Breast epithelium (tissue), 3 donors: ENCODE data around the gene GTF2B.

Experiments
- POLR2A ChIP-seq: fragments of 450-650 bp; IDR thresholded peaks from one replicate; pipeline ENCODE4 v1.6.1; 2016; ENCODE audit warnings: antibody characterized with exemption, mild to moderate bottlenecking, moderate library complexity
- TF ChIP-seq, protein P1 (sequence below), 3 donors: fragments of 450-650 bp; IDR thresholded peaks; one replicate each; pipeline ENCODE4 v1.5.1; 2016 to 2017; ENCODE audit warnings: antibody characterized with exemption in 3 of 3, mild to moderate bottlenecking in 3 of 3, moderate library complexity in 3 of 3

DNA sequence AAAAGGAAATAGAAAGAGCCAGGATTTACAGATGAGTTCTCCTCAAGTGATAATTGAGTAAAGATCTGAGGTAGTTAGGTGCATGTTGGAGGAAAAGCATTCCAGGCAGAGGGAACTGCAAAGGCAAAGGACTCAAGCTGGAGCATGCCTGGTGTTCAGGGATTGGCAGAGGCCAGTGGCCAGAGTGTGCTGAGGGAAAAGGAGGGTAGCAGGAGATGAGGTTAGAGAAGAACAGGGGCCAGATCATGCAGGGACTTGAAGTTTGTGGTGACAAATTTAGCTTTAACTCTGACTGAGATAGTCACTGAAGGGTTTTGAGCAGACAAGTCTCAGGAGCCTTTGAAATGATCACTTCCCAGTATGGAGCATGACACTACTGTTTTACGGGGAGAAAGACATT lies 19.0 kb upstream of the GTF2B start:
- TF ChIP-seq, protein P1, sequence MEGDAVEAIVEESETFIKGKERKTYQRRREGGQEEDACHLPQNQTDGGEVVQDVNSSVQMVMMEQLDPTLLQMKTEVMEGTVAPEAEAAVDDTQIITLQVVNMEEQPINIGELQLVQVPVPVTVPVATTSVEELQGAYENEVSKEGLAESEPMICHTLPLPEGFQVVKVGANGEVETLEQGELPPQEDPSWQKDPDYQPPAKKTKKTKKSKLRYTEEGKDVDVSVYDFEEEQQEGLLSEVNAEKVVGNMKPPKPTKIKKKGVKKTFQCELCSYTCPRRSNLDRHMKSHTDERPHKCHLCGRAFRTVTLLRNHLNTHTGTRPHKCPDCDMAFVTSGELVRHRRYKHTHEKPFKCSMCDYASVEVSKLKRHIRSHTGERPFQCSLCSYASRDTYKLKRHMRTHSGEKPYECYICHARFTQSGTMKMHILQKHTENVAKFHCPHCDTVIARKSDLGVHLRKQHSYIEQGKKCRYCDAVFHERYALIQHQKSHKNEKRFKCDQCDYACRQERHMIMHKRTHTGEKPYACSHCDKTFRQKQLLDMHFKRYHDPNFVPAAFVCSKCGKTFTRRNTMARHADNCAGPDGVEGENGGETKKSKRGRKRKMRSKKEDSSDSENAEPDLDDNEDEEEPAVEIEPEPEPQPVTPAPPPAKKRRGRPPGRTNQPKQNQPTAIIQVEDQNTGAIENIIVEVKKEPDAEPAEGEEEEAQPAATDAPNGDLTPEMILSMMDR (IDR thresholded peaks at IDR 0.05) = no peak
- no peak for TF ChIP-seq POLR2A
